Activated CD4-positive, alpha-beta T cell treated with anti-CD3 and anti-CD28 coated beads, Interleukin-2, Interleukin-4, amounts not matched to agents 100 ng/mL and 50 ng/mL, durations not matched to agents 16 hours and 8 hours (primary cell): ENCODE data around the gene TBC1D9B.
A peak's percentile ranks its signal among the peaks of the same experiment; 100 is the strongest.

Source experiments
- DNase-seq: peaks from one replicate; pipeline ENCODE4 v3.0.0-alpha.2; 2020; ENCODE audit warnings: low spot score

The TBC1D9B gene

GRCh38 chr5:179820483-179821297 lies 87.0 kb downstream of the TBC1D9B start, which contains the start of gene SQSTM1:
TSS of gene SQSTM1 (plus strand) at chr5:179820905. CDS start at chr5:179820937, 32 bp downstream.
- peak; percentile 84 for DNase-seq

GRCh38 chr5:179820127-179820482 lies 87.6 kb downstream of the TBC1D9B start:
- DNase-seq: no peak

GRCh38 chr5:179819296-179820126 lies 88.2 kb downstream of the TBC1D9B start:
- DNase-seq: peak; percentile 48

- DNase-seq: peak; percentile 92
These were observed 88.9 kb downstream of the TBC1D9B start for GRCh38 chr5:179818746-179819295.

- DNase-seq: no peak
These were observed 89.6 kb downstream of the TBC1D9B start for GRCh38 chr5:179817890-179818745.

- no peak for DNase-seq
These were observed 90.2 kb downstream of the TBC1D9B start for GRCh38 chr5:179817470-179817840.

- no peak for DNase-seq
These were observed 90.8 kb downstream of the TBC1D9B start for GRCh38 chr5:179816796-179817469.

GRCh38 chr5:179816401-179816795 lies 91.3 kb downstream of the TBC1D9B start:
- DNase-seq: no peak

- DNase-seq: no peak
These were observed 92.0 kb downstream of the TBC1D9B start for GRCh38 chr5:179815491-179816249.

- DNase-seq: no peak
These were observed 93.6 kb downstream of the TBC1D9B start for GRCh38 chr5:179814090-179814489.

- DNase-seq: no peak
These were observed 94.6 kb downstream of the TBC1D9B start for GRCh38 chr5:179812997-179813607.

- DNase-seq: no peak
These were observed 95.4 kb downstream of the TBC1D9B start for GRCh38 chr5:179812135-179812825.
